Ishikawa (cell line): ENCODE measurements around the gene TMUB1.

Experiments
- CEBPB ChIP-seq: IDR thresholded peaks from 2 replicates; pipeline ENCODE4 v1.6.1; 2012
- CREB1 ChIP-seq: IDR thresholded peaks from 2 replicates; pipeline ENCODE4 v1.6.1; 2012; ENCODE audit warnings: low read depth
- EGR1 ChIP-seq: IDR thresholded peaks from 2 replicates; pipeline ENCODE4 v1.6.1; 2012
- EP300 ChIP-seq: IDR thresholded peaks from 2 replicates; pipeline ENCODE4 v1.6.1; 2012; ENCODE audit warnings: borderline replicate concordance
- FOXM1 ChIP-seq: IDR thresholded peaks from 2 replicates; pipeline ENCODE4 v1.6.1; 2012; ENCODE audit warnings: low read depth, borderline replicate concordance
- MAX ChIP-seq: IDR thresholded peaks from 2 replicates; pipeline ENCODE4 v1.6.1; 2012
- NFIC ChIP-seq: IDR thresholded peaks from 2 replicates; pipeline ENCODE4 v1.6.1; 2012
- RAD21 ChIP-seq: IDR thresholded peaks from 2 replicates; pipeline ENCODE4 v1.6.1; 2012; ENCODE audit warnings: low read depth
- REST ChIP-seq: IDR thresholded peaks from 2 replicates; pipeline ENCODE4 v1.6.1; 2012; ENCODE audit warnings: low read depth, mild to moderate bottlenecking
- TAF1 ChIP-seq: IDR thresholded peaks from 2 replicates; pipeline ENCODE4 v1.6.1; 2012; ENCODE audit warnings: low read depth, mild to moderate bottlenecking
- TCF12 ChIP-seq: IDR thresholded peaks from 2 replicates; pipeline ENCODE4 v1.6.1; 2012; ENCODE audit warnings: low read depth
- TEAD4 ChIP-seq: IDR thresholded peaks from 2 replicates; pipeline ENCODE4 v1.6.1; 2012
- USF1 ChIP-seq: IDR thresholded peaks from 2 replicates; pipeline ENCODE4 v1.6.1; 2012
- YY1 ChIP-seq: IDR thresholded peaks from 2 replicates; pipeline ENCODE4 v1.6.1; 2012; ENCODE audit warnings: low read depth
- ZBTB7A ChIP-seq: IDR thresholded peaks from 2 replicates; pipeline ENCODE4 v1.6.1; 2012; ENCODE audit warnings: low read depth

Gene TMUB1

GRCh38 chr7:151128144-151128543, 44.9 kb upstream of the TMUB1 start:
- TF ChIP-seq TEAD4 (no peak), EP300 (no peak), USF1 (no peak), RAD21 (no peak), CEBPB (no peak), MAX (no peak), FOXM1 (no peak), ZBTB7A (no peak), REST (no peak), EGR1 (no peak), TAF1 (no peak)

GRCh38 chr7:151126491-151127137, 43.3 kb upstream of the TMUB1 start:
- TF ChIP-seq FOXM1 (no peak), REST (no peak), ZBTB7A (no peak), NFIC (peak; percentile 84), TCF12 (peak; percentile 48; the same call in 1 of the 2 replicates), USF1 (peak; percentile 66; the same call in 1 of the 2 replicates), MAX (peak; percentile 63; the same call in 1 of the 2 replicates), TEAD4 (peak; percentile 14; the same call in 1 of the 2 replicates), CEBPB (no peak)

GRCh38 chr7:151125846-151126481, 42.7 kb upstream of the TMUB1 start:
- TF ChIP-seq CEBPB (no peak), REST (no peak), TAF1 (no peak), EP300 (no peak), TEAD4 (no peak), FOXM1 (no peak), ZBTB7A (peak; percentile 85), NFIC (0 out of 2 replicates have a peak, but pooled peaks have one; percentile 6), MAX (peak; percentile 23; the same call in 1 of the 2 replicates), YY1 (0 out of 2 replicates have a peak, but pooled peaks have one; percentile 6), TCF12 (no peak), CREB1 (no peak), USF1 (no peak), EGR1 (peak; percentile 45; the same call in 1 of the 2 replicates), RAD21 (no peak)

- peak; percentile 14; the same call in 1 of the 2 replicates for TF ChIP-seq NFIC
- TF ChIP-seq YY1, result peak; percentile 24; the same call in 1 of the 2 replicates
- no peak for TF ChIP-seq CREB1
- peak; percentile 12; the same call in 1 of the 2 replicates for TF ChIP-seq CEBPB
- no peak for TF ChIP-seq USF1
- TF ChIP-seq EP300, result 0 out of 2 replicates have a peak, but pooled peaks have one; percentile 27
- no peak for TF ChIP-seq REST
- no peak for TF ChIP-seq FOXM1
- TF ChIP-seq TCF12, result peak; percentile 66; the same call in 1 of the 2 replicates
- no peak for TF ChIP-seq ZBTB7A
- no peak for TF ChIP-seq EGR1
Observed at GRCh38 chr7:151125470-151125845, 42.2 kb upstream of the TMUB1 start.
